H1 (cell line): ENCODE results near the gene EFCAB13.

ENCODE experiments used
- ASH2L ChIP-seq: fragments of 200-600, 300-600 bp; sonication (generic); IDR thresholded peaks from one replicate; pipeline ENCODE4 v1.7.1; 2017; ENCODE audit warnings: low read length
- CEBPB ChIP-seq: IDR thresholded peaks from 2 replicates; pipeline ENCODE4 v1.6.1; 2012; ENCODE audit warnings: low read depth, low read length
- CTCF ChIP-seq, 3 experiments: IDR thresholded peaks; 1 replicate in 2 of 3; 2 replicates in 1 of 3; pipeline versions ENCODE4 v1.5.1 to v1.6.1; 2011; ENCODE audit warnings: low read length in 3 of 3, mild to moderate bottlenecking in 3 of 3, inconsistent platforms in 2 of 3, low read depth in 1 of 3, moderate library complexity in 1 of 3; ENCODE audit not compliant: insufficient read depth in 1 of 3; ENCODE audit errors: control extremely low read depth in 1 of 3
- E2F6 ChIP-seq: IDR thresholded peaks from 2 replicates; pipeline ENCODE4 v1.6.1; 2012; ENCODE audit warnings: inconsistent platforms
- EP300 ChIP-seq, 2 experiments: IDR thresholded peaks; 1 replicate in 1 of 2; 2 replicates in 1 of 2; pipeline ENCODE4 v1.6.1; 2011 to 2012; ENCODE audit warnings: low read depth in 2 of 2, low read length in 2 of 2, mild to moderate bottlenecking in 2 of 2, borderline replicate concordance in 1 of 2, inconsistent platforms in 1 of 2, moderate library complexity in 1 of 2
- FOSL1 ChIP-seq: IDR thresholded peaks from 2 replicates; pipeline ENCODE4 v1.6.1; 2011; ENCODE audit warnings: mild to moderate bottlenecking, low read depth, low read length, moderate library complexity; ENCODE audit not compliant: insufficient read depth
- JUND ChIP-seq: IDR thresholded peaks from 2 replicates; pipeline ENCODE4 v1.6.1; 2011; ENCODE audit warnings: mild to moderate bottlenecking, improper control_type of control experiment, low read length
- KDM4A ChIP-seq: IDR thresholded peaks from one replicate; pipeline ENCODE4 v1.7.1; 2012; ENCODE audit warnings: low read depth, mild to moderate bottlenecking, moderate library complexity, low read length, inconsistent platforms; ENCODE audit not compliant: severe bottlenecking
- POLR2A ChIP-seq, 2 experiments: IDR thresholded peaks; 1 replicate in 1 of 2; 2 replicates in 1 of 2; pipeline ENCODE4 v1.6.1; 2011; ENCODE audit warnings: low read depth in 2 of 2, low read length in 2 of 2, mild to moderate bottlenecking in 2 of 2; ENCODE audit errors: control extremely low read depth in 1 of 2
- POLR2AphosphoS5 ChIP-seq: IDR thresholded peaks from 2 replicates; pipeline ENCODE4 v1.6.1; 2011; ENCODE audit warnings: low read depth, low read length
- RAD21 ChIP-seq, 2 experiments: IDR thresholded peaks in 1 of 2; conservative IDR thresholded peaks in 1 of 2; 2 replicates each; pipeline ENCODE4 v1.6.1; 2011; ENCODE audit warnings: low read depth in 2 of 2, low read length in 2 of 2, improper control_type of control experiment in 1 of 2, inconsistent platforms in 1 of 2, mild to moderate bottlenecking in 1 of 2, moderate library complexity in 1 of 2
- RXRA ChIP-seq: IDR thresholded peaks from 2 replicates; pipeline ENCODE4 v1.6.1; 2011; ENCODE audit warnings: low read depth, mild to moderate bottlenecking, low read length, moderate library complexity; ENCODE audit not compliant: insufficient read depth
- SRF ChIP-seq: IDR thresholded peaks from 2 replicates; pipeline ENCODE4 v1.6.1; 2011; ENCODE audit warnings: mild to moderate bottlenecking, low read depth, low read length, moderate library complexity
- TAF7 ChIP-seq: optimal IDR thresholded peaks from 2 replicates; pipeline ENCODE3; 2011; ENCODE audit warnings: low read depth, mild to moderate bottlenecking, inconsistent platforms, low read length, moderate library complexity, borderline replicate concordance

- TF ChIP-seq CTCF (IDR thresholded peaks at IDR 0.05; ENCODE audit: control extremely low read depth in 1 of 3, insufficient read depth in 1 of 3, low read depth in 1 of 3, low read length in 3 of 3) (no peak), EP300 (IDR thresholded peaks at IDR 0.05; ENCODE audit: borderline replicate concordance in 1 of 2, low read depth in 2 of 2, low read length in 2 of 2) (no peak), JUND (no peak), SRF (no peak), ASH2L (no peak), E2F6 (no peak), KDM4A (no peak), POLR2A (IDR thresholded peaks at IDR 0.05; ENCODE audit: control extremely low read depth in 1 of 2, low read depth in 2 of 2, low read length in 2 of 2) (no peak), FOSL1 (no peak), POLR2AphosphoS5 (no peak), CEBPB (no peak), TAF7 (no peak), RAD21 (IDR thresholded peaks at IDR 0.05 in 1 of 2, conservative IDR thresholded peaks at IDR 0.05 in 1 of 2; ENCODE audit: low read depth in 2 of 2, low read length in 2 of 2) (no peak), RXRA (no peak)
These were observed 49.2 kb downstream of the EFCAB13 start for GRCh38 chr17:47373002-47373401.
